Fibroblast of skin of abdomen (primary cell): ENCODE measurements around the gene SBNO2.

Source experiments
- DNase-seq: peaks from one replicate; pipeline ENCODE4 v3.0.0-alpha.2; 2013

Gene SBNO2

DNA sequence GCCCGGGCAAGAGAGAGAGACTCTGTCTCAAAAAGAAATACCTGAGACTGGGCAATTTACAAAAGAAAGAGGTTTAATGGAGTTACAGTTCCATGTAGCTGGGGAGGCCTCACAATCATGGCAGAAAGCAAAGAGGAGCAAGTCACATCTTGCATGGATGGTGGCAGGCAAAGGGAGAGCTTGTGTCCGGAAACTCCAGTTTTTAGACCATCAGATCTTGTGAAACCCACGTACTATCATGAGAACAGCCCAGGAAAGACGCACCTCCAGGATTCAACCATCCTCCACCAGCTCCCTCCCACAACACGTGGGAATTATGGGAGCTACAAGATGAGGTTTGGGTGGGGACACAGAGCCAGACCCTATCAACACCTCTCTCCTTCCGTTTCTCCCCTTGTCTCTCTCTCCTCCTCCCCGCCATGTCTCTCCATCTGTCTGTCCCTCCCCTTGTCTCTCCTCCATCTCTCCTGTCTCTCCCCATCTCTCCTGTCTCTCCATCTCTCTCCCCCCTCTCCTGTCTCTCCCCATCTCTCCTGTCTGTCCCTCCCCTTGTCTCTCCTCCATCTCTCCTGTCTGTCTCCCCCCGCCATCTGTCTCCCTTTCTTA is 88.9 kb downstream of the SBNO2 start:
- no peak for DNase-seq

DNA sequence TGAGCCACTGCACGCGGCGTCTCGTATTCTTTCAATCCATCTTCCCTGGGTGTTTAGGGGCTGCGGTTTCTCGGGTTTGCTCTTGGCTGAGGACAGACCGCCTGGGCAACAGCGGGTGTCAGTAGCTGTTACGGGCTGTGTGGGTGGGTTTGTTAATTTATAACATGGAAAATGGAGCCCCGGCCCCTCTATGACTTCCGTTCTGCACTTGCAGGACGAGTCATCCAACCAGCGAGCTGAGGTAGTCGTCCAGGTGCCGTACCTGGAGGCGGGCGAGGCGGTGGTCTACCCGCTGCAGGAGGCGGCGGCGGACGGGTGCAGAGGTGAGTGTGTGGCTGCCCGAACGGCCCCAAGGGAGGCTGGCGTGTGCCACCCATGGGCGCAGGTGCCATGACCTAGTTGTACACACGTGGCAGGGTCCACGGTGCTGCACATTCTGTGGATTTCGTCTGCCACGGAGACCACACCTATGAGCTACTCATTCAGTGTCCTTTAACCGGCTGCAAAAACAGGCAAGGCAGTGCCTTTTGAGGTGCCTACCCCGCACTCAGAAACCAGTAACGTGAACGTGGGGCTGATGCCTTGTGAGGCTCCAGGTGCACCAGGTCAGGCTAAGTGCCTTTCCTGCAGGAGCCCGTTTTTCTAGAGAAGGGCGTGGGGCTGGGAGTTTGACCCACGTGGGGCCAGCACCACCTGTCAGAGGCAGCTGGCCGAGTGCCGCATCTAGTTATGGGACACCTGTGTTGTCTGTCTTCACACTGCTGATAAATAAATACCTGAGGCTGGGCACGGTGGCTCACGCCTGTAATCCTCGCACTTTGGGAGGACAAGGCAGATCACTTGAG is 89.8 kb downstream of the SBNO2 start:
- no peak for DNase-seq

DNA sequence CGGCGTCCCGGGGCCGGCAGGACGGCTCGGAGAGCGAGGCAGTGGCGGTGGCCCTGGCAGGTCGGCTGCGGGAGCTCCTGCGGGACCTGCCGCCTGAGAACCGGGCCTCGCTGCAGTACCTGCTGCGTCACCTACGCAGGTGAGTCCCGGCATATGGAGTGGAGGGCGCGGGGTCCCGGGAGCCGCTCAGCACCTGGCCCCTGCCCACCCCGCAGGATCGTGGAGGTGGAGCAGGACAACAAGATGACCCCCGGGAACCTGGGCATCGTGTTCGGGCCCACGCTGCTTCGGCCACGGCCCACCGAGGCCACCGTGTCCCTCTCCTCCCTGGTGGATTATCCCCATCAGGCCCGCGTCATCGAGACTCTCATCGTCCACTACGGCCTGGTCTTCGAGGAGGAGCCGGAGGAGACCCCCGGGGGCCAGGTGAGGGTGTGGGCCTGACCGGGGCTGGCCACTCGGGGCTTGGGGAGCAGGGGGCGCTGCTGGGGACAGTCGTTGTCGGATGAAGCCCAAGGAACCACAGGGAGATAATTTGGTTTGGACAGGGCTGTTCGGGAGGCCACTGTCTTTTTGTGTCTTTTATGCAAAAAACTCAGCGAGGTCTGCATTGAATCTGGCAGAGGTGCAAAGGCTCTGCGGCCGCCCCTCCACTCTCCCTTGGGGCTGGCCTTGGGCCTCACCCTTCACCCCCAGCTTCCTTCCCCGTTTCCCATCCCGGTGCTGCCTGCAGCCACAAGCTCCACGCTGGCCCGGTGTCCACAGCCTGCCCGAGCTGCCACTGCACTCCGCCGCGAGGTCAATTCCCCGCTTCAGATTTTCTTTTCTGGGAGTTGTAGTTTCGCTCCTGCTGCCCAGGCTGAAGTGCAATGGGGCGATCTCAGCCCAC is 90.9 kb downstream of the SBNO2 start:
- DNase-seq, result no peak

DNA sequence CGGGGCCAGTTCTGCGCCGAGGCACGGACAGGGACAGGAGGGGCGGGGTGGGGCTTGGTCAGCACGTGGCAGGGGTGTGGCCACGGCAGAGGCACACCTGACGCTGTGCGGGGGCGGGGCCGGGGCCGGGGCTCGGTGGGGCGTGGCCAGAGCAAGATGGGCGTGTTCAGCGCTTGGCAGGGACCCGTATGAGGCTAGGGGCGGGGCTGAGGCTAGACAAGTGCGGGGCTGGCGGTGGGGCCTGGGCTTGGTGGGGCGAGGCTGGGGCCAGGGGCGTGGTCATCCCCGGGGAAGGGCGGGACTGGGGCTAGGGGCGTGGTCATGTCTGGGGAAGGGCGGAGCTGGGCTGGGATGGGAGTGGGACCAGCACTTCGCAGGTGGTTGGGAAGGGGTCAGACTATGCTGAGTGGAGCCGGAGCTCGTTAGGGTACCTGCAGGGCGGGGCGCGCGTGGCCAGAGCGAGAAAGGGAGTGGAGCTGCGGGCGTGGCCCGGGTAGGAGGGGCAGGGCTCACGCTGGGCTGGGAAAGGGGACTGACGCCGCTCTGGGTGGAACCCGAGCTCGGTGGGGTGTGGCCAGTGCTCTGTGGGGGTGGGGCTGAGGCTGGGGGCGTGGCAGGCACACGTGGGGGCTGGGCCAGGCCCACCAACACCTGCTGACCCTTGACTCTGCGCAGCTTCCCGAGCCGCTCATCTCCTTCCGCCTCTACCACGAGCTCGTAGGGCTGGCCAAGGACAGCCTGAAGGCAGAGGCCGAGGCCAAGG is 91.7 kb downstream of the SBNO2 start:
- no peak for DNase-seq

DNA sequence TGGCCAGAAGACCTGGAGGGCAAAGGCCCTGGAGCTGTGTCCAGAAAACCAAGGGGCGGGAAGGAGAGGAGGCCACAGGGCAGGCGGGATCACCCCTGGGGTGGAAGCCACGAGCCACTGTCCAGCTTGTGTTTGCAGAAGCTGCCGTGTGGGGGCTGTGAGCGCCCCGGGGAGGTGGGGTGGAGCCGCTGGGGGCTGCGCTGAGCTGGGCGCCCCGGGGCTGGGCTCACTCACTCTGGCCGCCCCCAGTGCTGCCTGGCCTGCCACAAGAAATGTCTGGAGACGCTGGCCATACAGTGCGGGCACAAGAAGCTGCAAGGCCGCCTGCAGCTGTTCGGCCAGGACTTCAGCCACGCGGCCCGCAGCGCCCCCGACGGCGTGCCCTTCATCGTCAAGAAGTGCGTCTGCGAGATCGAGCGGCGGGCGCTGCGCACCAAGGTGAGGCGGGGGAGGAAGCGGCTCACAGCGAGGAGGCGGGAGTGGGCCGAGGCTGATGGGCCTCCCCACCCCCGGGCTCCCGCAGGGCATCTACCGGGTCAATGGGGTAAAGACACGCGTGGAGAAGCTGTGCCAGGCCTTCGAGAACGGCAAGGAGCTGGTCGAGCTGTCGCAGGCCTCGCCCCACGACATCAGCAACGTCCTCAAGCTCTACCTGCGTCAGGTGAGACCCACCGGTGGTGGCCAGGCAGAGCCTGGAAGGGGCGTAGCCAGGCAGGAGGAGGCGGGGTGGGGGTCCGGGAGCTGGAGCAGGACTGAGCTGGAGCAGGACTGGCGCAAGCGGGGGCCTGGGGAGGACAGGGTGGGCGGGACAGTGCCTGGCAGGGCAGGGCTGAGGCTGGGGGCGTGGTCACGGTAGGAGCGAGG is 92.5 kb downstream of the SBNO2 start:
- no peak for DNase-seq

DNA sequence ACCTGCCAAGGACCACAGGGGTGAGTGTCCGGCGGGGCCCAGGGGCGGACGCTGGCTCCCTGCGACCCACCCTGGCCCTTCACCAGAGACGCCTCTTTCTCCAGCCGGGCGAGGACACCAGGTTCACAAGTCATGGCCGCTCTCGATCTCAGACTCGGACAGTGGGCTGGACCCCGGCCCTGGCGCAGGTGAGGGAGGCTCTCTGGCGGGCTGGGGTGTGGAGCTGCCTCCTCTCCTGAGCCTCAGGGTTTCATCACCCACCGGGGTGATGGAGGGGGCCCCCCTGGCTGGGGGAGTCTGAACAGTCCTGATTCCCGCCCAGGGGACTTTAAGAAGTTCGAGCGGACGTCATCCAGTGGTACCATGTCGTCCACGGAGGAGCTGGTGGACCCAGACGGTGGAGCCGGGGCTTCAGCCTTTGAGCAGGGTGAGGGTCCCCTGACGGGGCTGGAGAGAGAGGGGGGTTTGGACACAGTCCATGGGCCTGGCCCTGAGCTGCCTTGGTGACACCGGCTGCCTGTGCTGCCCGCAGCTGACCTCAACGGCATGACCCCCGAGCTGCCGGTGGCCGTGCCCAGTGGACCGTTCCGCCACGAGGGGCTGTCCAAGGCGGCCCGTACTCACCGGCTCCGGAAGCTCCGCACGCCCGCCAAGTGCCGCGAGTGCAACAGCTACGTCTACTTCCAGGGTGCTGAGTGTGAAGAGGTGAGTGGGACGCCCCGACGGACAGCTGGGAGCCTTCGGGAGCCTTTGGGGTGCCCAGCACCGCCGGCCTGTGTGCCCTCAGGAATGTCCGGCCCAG is 93.5 kb downstream of the SBNO2 start:
- no peak for DNase-seq

DNA sequence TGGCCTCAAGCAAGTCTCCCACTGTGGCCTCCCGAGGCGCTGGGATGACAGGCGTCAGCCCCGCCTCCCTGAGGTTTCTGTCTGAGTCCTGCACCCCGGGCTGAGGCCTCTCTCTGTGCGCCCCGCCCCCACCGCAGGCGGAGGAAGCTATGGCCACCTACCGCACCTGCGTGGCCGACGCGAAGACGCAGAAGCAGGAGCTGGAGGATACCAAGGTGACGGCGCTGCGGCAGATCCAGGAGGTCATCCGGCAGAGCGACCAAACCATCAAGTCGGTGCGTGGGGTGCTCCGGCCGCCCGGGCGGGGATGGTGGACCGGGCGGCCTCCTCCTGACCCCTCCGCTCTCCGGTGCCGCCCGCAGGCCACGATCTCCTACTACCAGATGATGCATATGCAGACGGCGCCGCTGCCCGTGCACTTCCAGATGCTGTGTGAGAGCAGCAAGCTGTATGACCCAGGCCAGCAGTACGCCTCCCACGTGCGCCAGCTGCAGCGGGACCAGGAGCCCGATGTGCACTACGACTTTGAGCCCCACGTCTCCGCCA is 94.4 kb downstream of the SBNO2 start:
- no peak for DNase-seq

DNA sequence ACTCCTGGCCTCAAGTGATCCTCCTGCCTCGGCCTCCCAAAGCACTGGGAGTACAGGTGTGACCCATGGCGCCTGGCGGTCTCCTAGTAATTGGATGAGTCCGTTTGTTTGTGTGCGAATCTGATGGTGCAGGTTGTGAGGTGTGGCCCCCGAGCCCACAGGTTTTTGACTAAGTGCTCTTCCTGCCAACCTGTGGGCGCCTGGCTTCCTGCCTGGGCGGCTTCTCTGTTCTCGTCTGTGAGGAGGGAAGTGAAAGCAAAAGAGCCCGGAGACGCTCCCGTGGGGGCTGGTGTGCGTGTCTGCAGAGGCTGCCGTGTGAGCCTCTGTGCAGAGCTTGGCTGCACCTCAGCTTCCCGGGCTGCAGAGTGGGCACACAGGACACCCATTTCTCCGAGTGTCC is 97.1 kb downstream of the SBNO2 start:
- no peak for DNase-seq

DNA sequence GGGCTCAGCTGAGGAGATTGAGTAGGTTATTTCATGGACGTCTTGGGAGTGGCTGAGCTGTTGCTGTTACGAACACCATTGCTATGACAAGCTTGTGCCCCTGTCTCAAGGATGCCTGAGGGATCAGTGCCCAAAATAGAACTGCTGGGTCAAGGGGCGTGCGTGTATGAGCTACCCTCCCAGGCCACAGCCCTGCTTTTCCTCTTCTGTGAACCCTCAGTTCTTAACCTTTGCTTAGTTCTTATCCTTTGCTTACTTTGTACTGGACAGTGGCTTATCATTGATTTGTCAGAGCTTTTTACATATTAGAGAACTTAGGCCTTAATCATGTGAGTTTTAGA is 98.1 kb downstream of the SBNO2 start:
- no peak for DNase-seq

DNA sequence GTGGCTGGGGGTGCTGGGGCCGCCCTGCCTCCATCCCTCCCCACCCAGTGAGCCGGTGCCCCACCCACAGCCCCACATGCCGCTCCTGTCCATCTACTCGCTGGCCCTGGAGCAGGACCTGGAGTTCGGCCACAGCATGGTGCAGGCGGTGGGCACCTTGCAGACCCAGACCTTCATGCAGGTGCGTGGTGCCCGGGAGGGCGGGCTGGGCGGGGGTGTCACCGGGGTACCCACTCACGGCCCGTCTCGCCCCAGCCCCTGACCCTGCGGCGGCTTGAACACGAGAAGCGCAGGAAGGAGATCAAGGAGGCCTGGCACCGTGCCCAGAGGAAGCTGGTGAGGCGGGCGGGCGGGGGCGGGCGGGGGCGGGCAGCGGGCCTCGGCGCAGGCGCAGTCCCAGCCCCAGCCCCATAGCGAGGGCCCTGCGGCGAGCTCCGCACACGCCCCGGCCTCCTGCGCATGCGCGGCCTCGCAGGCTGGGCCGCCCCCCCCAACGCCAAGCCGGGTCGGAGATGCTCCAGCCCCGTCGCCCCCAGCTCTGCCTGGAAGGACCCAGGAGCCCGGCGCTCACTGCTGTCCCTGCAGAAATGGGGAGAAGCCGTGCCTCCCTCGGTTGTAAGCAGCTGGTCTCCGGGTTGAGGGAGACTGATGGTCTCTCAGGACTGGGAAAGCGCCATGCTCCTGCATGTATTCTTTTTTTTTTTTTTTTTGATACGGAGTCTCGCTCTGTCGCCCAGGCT is 99.4 kb downstream of the SBNO2 start:
- DNase-seq, result no peak

DNA sequence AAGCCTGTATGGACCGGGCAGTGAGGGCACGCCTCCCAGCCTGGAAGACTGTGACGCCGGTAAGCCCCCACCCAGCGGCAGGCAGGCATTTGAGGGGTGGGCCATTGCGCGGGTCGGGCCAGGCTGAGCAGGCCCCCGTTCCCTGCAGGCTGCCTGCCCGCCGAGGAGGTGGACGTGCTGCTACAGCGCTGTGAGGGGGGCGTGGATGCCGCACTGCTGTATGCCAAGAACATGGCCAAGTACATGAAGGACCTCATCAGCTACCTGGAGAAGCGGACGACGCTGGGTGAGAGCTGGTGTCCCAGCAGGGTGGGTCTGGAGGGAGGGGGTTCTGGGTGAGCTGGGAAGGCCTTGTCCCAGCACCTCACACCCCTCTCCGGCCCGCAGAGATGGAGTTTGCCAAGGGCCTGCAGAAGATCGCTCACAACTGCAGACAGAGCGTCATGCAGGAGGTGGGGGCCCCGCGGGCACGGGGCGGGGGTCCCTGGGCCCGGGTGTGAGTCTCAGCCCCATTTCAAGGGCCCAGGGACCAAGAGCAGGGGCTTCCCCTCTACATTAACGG is 100.0 kb downstream of the SBNO2 start:
- no peak for DNase-seq

DNA sequence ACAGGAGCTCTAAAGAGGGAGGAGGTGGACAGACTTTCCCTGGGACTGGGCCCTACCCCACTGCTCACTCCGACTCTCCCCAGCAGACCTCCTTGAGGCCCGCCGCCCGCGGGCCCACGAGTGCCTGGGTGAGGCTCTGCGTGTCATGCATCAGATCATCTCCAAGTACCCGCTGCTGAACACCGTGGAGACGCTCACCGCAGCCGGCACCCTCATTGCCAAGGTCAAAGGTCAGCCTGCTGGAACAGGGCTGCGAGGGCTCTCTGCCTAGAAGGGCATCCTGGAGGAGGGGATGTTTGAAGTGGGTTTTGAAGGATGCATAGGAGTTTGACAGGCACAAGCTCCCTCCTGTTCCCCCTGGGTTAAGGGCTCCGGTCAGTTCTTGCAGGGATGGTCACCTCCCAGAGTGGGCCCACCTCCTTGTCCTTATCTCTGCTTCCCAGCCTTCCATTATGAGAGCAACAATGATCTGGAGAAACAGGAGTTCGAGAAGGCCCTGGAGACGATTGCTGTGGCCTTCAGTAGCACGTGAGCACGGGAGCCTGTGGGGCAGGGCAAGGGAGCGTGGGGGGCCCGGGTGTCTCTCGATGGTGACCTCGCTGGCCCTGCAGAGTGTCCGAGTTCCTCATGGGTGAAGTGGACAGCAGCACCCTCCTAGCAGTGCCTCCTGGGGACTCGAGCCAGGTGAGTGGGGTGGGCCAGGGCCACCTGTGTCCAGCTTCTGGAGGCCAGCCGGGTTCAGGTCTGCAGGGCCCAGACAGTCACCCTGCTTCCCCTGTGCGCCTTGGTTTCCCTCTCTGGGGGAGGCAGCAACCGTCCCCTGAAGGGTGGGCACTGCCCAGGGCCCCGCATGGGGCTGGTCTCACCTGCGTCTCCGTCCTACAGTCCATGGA is 100.8 kb downstream of the SBNO2 start:
- no peak for DNase-seq

DNA sequence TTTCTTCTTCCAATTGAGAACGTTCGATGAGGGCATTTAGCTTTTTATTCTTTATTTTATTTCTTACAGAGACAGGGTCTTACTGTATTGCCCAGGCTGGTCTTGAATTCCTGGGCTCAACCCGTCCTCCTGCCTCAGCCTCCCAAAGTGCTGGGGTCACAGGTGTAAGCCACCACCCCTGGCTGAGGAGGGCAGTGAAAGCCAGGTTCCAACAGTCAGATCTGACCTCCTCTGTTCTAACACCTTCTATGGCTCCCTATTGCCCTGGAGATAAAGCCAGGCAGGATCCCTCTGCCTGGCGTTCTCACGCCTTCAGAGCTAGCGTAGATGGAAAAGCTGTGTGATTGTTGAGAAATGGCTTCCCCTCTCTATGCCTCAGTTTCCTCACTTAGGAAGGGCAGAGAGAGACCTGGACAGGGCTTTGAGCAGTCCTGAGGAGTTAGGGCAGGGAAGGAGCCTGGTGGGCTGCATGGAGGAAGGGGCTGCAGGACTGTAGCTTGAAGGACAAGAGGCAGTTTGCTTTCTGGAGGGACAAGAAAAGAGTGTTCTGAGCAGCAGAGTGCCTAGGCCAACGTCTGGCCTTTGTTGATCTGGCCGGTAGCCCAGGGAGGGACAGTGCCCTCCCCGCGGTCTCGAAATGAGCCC is 101.6 kb downstream of the SBNO2 start:
- no peak for DNase-seq

DNA sequence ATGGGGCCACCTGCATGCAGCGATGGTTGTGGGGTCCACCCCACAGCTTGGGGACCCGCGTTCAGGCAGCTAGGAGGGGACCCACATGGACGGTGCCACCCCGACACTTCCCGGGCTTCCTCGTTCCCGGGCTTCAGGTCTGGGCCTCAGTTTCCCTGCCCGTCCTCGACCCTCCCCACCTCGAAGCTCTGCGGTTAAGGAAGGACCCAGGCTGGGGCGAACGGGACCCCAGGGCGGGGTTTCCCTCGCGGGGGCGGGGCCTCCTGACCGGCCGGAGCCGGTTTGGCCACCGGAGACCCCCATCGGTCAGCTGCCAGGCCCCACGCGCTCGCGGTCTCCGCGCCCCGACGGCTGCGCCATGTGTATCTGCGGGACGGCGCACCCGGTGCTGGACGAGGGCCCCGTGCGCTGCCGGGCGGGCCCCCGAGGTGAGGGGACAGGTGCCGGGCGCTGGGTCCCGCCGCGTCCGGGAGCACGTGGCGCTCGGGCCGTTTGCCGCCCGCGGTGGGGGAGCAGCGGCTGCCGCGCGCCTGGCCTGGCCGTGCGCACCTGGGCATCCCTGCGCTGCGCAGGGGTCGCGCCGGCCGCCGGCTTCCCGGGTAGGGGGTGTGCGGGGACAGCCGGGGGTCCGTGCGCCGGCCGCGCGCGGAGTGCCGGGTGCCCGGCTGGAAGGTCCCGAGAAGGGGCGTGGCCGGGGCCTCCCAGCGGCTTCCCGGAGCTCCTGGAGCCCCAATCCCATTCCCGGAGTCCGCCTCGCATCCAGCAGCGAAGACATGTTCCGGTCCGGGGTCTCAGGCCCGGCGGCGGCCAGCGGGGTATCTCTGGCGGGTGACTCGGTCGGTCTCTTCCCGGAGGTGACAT is 102.9 kb downstream of the SBNO2 start:
- no peak for DNase-seq

DNA sequence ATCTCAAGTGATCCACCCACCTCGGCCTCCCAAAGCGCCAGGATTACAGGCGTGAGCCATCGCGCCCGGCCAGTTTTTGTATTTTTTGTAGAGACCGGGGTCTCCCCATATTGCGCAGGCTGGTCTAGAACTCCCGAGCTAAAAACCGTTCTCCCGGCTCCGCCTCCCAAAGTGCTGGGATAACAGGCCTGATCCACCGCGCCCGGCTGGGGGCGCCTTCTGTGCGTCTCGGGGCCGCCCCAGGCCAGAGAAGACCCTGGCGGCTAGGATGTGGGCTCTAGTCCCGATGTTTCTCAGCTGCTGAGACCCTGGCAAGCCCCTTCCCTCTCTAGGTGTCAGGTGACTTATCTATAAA is 103.5 kb downstream of the SBNO2 start:
- no peak for DNase-seq

DNA sequence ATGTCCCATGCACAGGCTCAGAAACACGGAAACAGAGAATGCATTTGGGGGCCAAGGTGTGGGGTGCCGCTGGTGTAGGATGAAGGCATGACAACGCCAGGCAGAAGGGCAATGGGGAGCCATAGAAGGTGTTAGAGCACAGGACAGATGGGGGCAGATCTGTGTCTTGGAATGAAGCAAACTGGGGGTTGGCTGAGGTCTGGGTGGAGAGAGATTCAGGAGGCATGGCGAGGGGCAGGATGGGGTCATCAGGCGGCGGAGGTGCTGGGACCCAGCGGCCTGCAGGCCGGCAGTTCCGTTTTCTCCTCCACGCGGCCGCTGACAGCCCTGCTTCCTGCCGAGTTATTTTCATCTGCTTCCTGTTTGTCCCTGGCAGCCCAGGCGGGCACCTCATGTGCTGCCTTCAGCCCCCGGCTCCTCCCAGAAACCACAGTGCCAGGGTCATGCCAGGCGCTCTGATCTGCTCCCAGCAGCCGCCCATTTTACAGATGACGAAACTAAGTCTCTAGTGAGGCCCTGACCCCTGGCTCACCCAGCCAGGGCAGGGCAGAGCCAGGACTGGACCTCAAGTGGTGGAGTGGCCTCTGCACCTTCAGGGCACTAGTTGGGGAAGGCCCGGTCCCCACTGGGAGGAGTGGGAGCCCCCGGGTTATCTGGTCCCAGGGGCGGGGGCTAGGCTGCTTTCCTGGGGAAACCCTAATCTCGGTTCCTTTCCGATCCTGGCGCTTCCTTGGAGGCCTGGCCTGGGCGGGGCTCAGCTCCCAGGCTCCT is 104.9 kb downstream of the SBNO2 start:
- no peak for DNase-seq
